ENCODE results near the gene THG1L.

- no peak for TF ChIP-seq TOX (CRISPR knock-in tag; IDR thresholded peaks at IDR 0.05; ENCODE audit: borderline replicate concordance)
- no peak for TF ChIP-seq ZNF8 (CRISPR knock-in tag; IDR thresholded peaks at IDR 0.05)
- no peak for TF ChIP-seq ZFP3 (CRISPR knock-in tag; IDR thresholded peaks at IDR 0.05)
- no peak for TF ChIP-seq ARNTL (CRISPR knock-in tag; IDR thresholded peaks at IDR 0.05; ENCODE audit: borderline replicate concordance, low read depth)
Observed at GRCh38 chr5:157690690-157691433, 40.4 kb upstream of the THG1L start.
